IMR-90 (cell line): ENCODE results near the gene FCSK. TPM values are rescaled to one million over a fixed set of nuclear protein-coding genes. Genes with fewer than 3 reads are reported as not detected.
A peak's percentile ranks its signal among the peaks of the same experiment; 100 is the strongest.

Experiments
- ATAC-seq: fragments of 200-7000 bp; cut with Tn5 transposase; 2 replicates; pipeline ENCODE4 v1.9.1; 2020; ENCODE audit warnings: low read depth, mild to moderate bottlenecking, moderate library complexity
- BruUV-seq: library from RNA; stranded (reverse); fragments of 400-500 nt; replicated peaks from 2 replicates; lab custom pipeline; 2021; lab: Mats Ljungman, UMichigan
- CTCF ChIA-PET: fragments of 300-600 bp; formaldehyde crosslinking; extraction: SDS; loops from one replicate; lab custom pipeline; 2021; ENCODE audit warnings: antibody characterized with exemption; lab: Yijun Ruan, JAX
- POLR2A ChIA-PET: fragments of 300-600 bp; sonication (Branson Sonifier 250); formaldehyde crosslinking; loops from one replicate; lab custom pipeline; 2022; ENCODE audit warnings: antibody characterized with exemption; ENCODE audit not compliant: unreplicated experiment; lab: Charles Lee
- DNase-seq: peaks from one replicate; pipeline ENCODE4 v3.0.0; 2013
- H2AFZ ChIP-seq: replicated peaks from 2 replicates; pipeline ENCODE3; 2013; ENCODE audit warnings: low read length, mild to moderate bottlenecking; ENCODE audit not compliant: poor library complexity
- H2AK5ac ChIP-seq: 2 replicates; pipeline ENCODE4 v1.6.1; 2013; ENCODE audit warnings: low read depth, low read length, inconsistent platforms
- H2AK9ac ChIP-seq: replicated peaks from 2 replicates; pipeline ENCODE3; 2013; ENCODE audit warnings: mild to moderate bottlenecking, low read depth, low read length, moderate library complexity; ENCODE audit not compliant: poor library complexity
- H2BK120ac ChIP-seq: 2 replicates; pipeline ENCODE4 v1.6.1; 2013; ENCODE audit warnings: low read depth, low read length, inconsistent platforms
- H2BK15ac ChIP-seq: 3 replicates; pipeline ENCODE4 v1.6.1; 2013; ENCODE audit warnings: low read depth, low read length, inconsistent platforms
- H2BK20ac ChIP-seq: 2 replicates; pipeline ENCODE4 v1.6.1; 2013; ENCODE audit warnings: low read depth, mild to moderate bottlenecking, inconsistent platforms, low read length, moderate library complexity
- H2BK5ac ChIP-seq: 2 replicates; pipeline ENCODE4 v1.6.1; 2013; ENCODE audit warnings: mild to moderate bottlenecking, low read depth, low read length, inconsistent platforms; ENCODE audit not compliant: poor library complexity, severe bottlenecking
- H3K14ac ChIP-seq: replicated peaks from 2 replicates; pipeline ENCODE4 v1.6.1; 2013; ENCODE audit warnings: low read depth, low read length, inconsistent platforms
- H3K18ac ChIP-seq: 2 replicates; pipeline ENCODE4 v1.6.1; 2013; ENCODE audit warnings: low read depth, low read length, control low read depth
- H3K23ac ChIP-seq: 2 replicates; pipeline ENCODE4 v1.6.1; 2013; ENCODE audit warnings: low read depth, low read length, inconsistent platforms
- H3K27ac ChIP-seq: 2 replicates; pipeline ENCODE4 v1.5.1; 2013; ENCODE audit warnings: mild to moderate bottlenecking, control low read depth, low read length; ENCODE audit not compliant: insufficient read depth
- H3K27me3 ChIP-seq: 2 replicates; pipeline ENCODE4 v1.6.1; 2013; ENCODE audit warnings: low read length; ENCODE audit not compliant: control insufficient read depth, insufficient read depth
- H3K36me3 ChIP-seq: 2 replicates; pipeline ENCODE4 v1.6.1; 2013; ENCODE audit warnings: low read length, mixed read lengths; ENCODE audit not compliant: control insufficient read depth, insufficient read depth
- H3K4ac ChIP-seq: 2 replicates; pipeline ENCODE4 v1.6.1; 2013; ENCODE audit warnings: low read depth, low read length, inconsistent platforms
- H3K4me1 ChIP-seq: 2 replicates; pipeline ENCODE4 v1.6.1; 2013; ENCODE audit warnings: low read length, mixed read lengths; ENCODE audit not compliant: control insufficient read depth, insufficient read depth
- H3K4me2 ChIP-seq: 2 replicates; pipeline ENCODE4 v1.6.1; 2013; ENCODE audit warnings: low read depth, mild to moderate bottlenecking, control low read depth, low read length, moderate library complexity
- H3K4me3 ChIP-seq: 2 replicates; pipeline ENCODE4 v1.5.1; 2013; ENCODE audit warnings: low read depth, mild to moderate bottlenecking, control low read depth, low read length, moderate library complexity; ENCODE audit not compliant: insufficient read depth
- H3K56ac ChIP-seq: 2 replicates; pipeline ENCODE4 v1.6.1; 2013; ENCODE audit warnings: low read length, inconsistent platforms; ENCODE audit not compliant: insufficient read depth; ENCODE audit errors: extremely low read depth
- H3K79me1 ChIP-seq, 2 experiments: 2 replicates each; pipeline ENCODE4 v1.6.1; 2013; ENCODE audit warnings: low read length in 2 of 2, inconsistent platforms in 1 of 2, low read depth in 1 of 2
- H3K9ac ChIP-seq: 2 replicates; pipeline ENCODE4 v1.6.1; 2013; ENCODE audit warnings: low read depth, low read length, control low read depth
- H3K9me1 ChIP-seq: 2 replicates; pipeline ENCODE4 v1.6.1; 2013; ENCODE audit warnings: low read length, inconsistent platforms; ENCODE audit not compliant: insufficient read depth
- H3K9me3 ChIP-seq: 2 replicates; pipeline ENCODE4 v1.6.1; 2013; ENCODE audit warnings: low read length; ENCODE audit not compliant: control insufficient read depth, insufficient read depth
- H4K20me1 ChIP-seq: 2 replicates; pipeline ENCODE4 v1.6.1; 2013; ENCODE audit warnings: low read length, inconsistent platforms; ENCODE audit not compliant: insufficient read depth
- H4K5ac ChIP-seq: 2 replicates; pipeline ENCODE4 v1.6.1; 2013; ENCODE audit warnings: mild to moderate bottlenecking, low read depth, low read length, control low read depth
- H4K8ac ChIP-seq, 2 experiments: 2 replicates each; pipeline ENCODE4 v1.6.1; 2013; ENCODE audit warnings: low read depth in 2 of 2, low read length in 2 of 2, control low read depth in 1 of 2, inconsistent platforms in 1 of 2
- H4K91ac ChIP-seq: 2 replicates; pipeline ENCODE4 v1.6.1; 2013; ENCODE audit warnings: low read depth, low read length, inconsistent platforms; ENCODE audit not compliant: insufficient read depth
- BHLHE40 ChIP-seq: fragments of 150-350 bp; IDR thresholded peaks from 2 replicates; pipeline ENCODE4 v1.6.1; 2016; ENCODE audit warnings: mild to moderate bottlenecking, low read depth, low read length
- MAZ ChIP-seq: IDR thresholded peaks from 2 replicates; pipeline ENCODE4 v1.6.1; 2012; ENCODE audit warnings: low read depth, mild to moderate bottlenecking, low read length, improper control_type of control experiment, moderate library complexity, borderline replicate concordance
- MXI1 ChIP-seq: IDR thresholded peaks from 2 replicates; pipeline ENCODE4 v1.6.1; 2012; ENCODE audit warnings: low read depth, mild to moderate bottlenecking, low read length, moderate library complexity, borderline replicate concordance
- NFE2L2 ChIP-seq: fragments of 150-350 bp; IDR thresholded peaks from 2 replicates; pipeline ENCODE4 v1.6.1; 2016; ENCODE audit warnings: low read depth, mild to moderate bottlenecking, low read length
- POLR2A ChIP-seq: IDR thresholded peaks from 2 replicates; pipeline ENCODE4 v1.6.1; 2012; ENCODE audit warnings: mild to moderate bottlenecking, low read depth, low read length
- RCOR1 ChIP-seq: IDR thresholded peaks from 2 replicates; pipeline ENCODE4 v1.6.1; 2012; ENCODE audit warnings: mild to moderate bottlenecking, low read length, improper control_type of control experiment; ENCODE audit not compliant: insufficient replicate concordance
- SMC3 ChIP-seq: fragments of 150-350 bp; IDR thresholded peaks from 2 replicates; pipeline ENCODE4 v1.6.1; 2016; ENCODE audit warnings: low read depth, mild to moderate bottlenecking, antibody characterized with exemption, low read length, moderate library complexity
- WGBS, 2 experiments: methylation state at CpG; one replicate each; pipeline versions ENCODE4 v1.1.5 to v1.1.7; 2013; ENCODE audit warnings: missing lambda C conversion rate in 2 of 2; ENCODE audit not compliant: insufficient read length in 1 of 2; ENCODE audit errors: extremely low coverage in 2 of 2; 5-methylcytosine and 5-hydroxymethylcytosine counted together
- dilution Hi-C: fragments of 300-500 bp; cut with HindIII; formaldehyde crosslinking; loops from one replicate; pipeline ENCODE4 v1.14.3; 2018; ENCODE audit warnings: low sequenced_read_pairs; ENCODE audit not compliant: unreplicated experiment
- in situ Hi-C: fragments of 300-500 bp; cut with MboI; formaldehyde crosslinking; loops from 3 replicates; pipeline ENCODE4 v1.14.3; 2019; ENCODE audit warnings: low sequenced_read_pairs, inconsistent platforms, mixed read lengths
- intact Hi-C: fragments of 100-400 bp; cut with micrococcal nuclease; formaldehyde crosslinking; loops from 2 replicates; pipeline ENCODE4 v1.10.0; 2022
- polyA plus RNA-seq, 3 experiments: library from polyadenylated mRNA; depleted of rRNA; stranded (reverse); fragments of >200 nt; gene quantifications; 2 replicates each; pipeline ENCODE4 v1.2.3, GENCODE V29; 2012; ENCODE audit warnings: low replicate concordance in 1 of 3
- total RNA-seq: library from RNA; depleted of rRNA; stranded (reverse); fragments of >200 nt; gene quantifications from 2 replicates; pipeline ENCODE4 v1.2.3, GENCODE V29; 2012
- TF ChIP-seq, protein P1 (sequence below): conservative IDR thresholded peaks from 2 replicates; pipeline ENCODE4 v1.5.1; 2012; ENCODE audit warnings: mild to moderate bottlenecking, low read depth, low read length, improper control_type of control experiment
- TF ChIP-seq, protein P2 (sequence below): fragments of 150-350 bp; IDR thresholded peaks from 2 replicates; pipeline ENCODE4 v1.6.1; 2017; ENCODE audit warnings: mild to moderate bottlenecking, antibody characterized with exemption, low read length, low read depth

Gene FCSK
- total and polyA plus RNA-seq, 2 of the 4 experiments (the other 2 are of a cell fraction) = 6.1 to 7.2 TPM

DNA sequence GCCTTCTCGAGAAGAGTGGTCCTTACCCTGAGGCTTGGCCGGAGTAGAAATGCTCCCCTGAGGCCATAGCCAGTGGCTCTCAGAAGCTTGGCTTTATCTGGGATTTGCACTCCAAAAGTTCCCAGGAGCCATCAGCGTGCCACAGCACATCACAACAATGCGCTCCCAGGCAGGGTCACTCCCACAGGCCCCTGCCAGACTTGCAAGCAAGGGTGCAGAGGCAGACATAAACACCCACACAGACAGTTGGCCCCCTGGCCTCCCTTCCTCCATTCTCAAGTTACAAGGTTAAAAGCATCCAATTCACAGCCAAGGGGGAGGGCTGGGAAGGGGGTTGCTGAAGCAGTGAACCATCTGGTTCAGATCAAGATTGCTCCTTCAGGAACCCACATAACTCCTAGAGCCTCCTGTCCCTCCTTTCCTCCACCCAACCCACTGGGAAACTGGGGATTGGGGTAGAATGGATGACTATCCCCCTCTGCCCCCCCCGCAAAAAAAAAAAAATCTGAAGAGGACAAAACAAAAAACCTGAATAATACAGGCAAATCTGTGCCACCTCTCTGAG lies 17.3 kb upstream of the FCSK start:
- Histone ChIP-seq H3K9ac (peak overlapping the region; percentile 47; the same call in 1 of the 2 replicates), H2BK5ac (peak overlapping the region; percentile 68), H3K4ac (peak overlapping the region; percentile 88), H3K56ac (peak overlapping the region; percentile 73; the same call in 1 of the 2 replicates), H4K5ac (no peak overlapping the region), H3K4me3 (peak overlapping the region; percentile 55), H4K20me1 (peaks cover 54% of the 10 kb centered on the region), H3K27ac (peak overlapping the region; percentile 72), H3K27me3 (no peaks in the 10 kb centered on the region), H3K23ac (peak overlapping the region; percentile 98; the same call in 1 of the 2 replicates), H2AK9ac (peak overlapping the region; percentile 96), H3K4me1 (peaks cover 28% of the 10 kb centered on the region), H3K14ac (peak overlapping the region; percentile 94), H2BK15ac (no peak overlapping the region), H2AFZ (peak overlapping the region; percentile 97), H2AK5ac (peak overlapping the region; percentile 92; the same call in 1 of the 2 replicates), H3K9me1 (peaks cover 32% of the 10 kb centered on the region), H4K91ac (peak overlapping the region; percentile 78), H3K9me3 (no peaks in the 10 kb centered on the region), H3K18ac (no peak overlapping the region), H3K4me2 (peak overlapping the region; percentile 79), H2BK20ac (peak overlapping the region; percentile 29; the same call in 1 of the 2 replicates), H3K36me3 (peaks cover 4% of the 10 kb centered on the region; the same call in 1 of the 2 replicates), H4K8ac (peak overlapping the region in 1 of 2 experiments; percentile 72; a peak in 1 of 4 replicates), H2BK120ac (peak overlapping the region; percentile 56), H3K79me1 (peaks cover 15 to 63% of the 10 kb centered on the region in 2 experiments)
- POLR2A ChIA-PET = no interaction called here
- BruUV-seq = no TSS peak
- intact Hi-C loops = loop anchor here (1.0 kb wide), 1 partner anchor 9 kb away; no protein-coding TSS in a partner anchor
- ATAC-seq (peak; percentile 16), DNase-seq (peak; percentile 94)
- TF ChIP-seq, protein P1, sequence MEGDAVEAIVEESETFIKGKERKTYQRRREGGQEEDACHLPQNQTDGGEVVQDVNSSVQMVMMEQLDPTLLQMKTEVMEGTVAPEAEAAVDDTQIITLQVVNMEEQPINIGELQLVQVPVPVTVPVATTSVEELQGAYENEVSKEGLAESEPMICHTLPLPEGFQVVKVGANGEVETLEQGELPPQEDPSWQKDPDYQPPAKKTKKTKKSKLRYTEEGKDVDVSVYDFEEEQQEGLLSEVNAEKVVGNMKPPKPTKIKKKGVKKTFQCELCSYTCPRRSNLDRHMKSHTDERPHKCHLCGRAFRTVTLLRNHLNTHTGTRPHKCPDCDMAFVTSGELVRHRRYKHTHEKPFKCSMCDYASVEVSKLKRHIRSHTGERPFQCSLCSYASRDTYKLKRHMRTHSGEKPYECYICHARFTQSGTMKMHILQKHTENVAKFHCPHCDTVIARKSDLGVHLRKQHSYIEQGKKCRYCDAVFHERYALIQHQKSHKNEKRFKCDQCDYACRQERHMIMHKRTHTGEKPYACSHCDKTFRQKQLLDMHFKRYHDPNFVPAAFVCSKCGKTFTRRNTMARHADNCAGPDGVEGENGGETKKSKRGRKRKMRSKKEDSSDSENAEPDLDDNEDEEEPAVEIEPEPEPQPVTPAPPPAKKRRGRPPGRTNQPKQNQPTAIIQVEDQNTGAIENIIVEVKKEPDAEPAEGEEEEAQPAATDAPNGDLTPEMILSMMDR = no peak
- TF ChIP-seq MXI1 (0 out of 2 replicates have a peak, but pooled peaks have one; percentile 24), NFE2L2 (0 out of 2 replicates have a peak, but pooled peaks have one; percentile 4), MAZ (peak; percentile 86), SMC3 (no peak), BHLHE40 (no peak), POLR2A (peak; percentile 46; the same call in 1 of the 2 replicates), RCOR1 (peak; percentile 11)
- TF ChIP-seq, protein P2, sequence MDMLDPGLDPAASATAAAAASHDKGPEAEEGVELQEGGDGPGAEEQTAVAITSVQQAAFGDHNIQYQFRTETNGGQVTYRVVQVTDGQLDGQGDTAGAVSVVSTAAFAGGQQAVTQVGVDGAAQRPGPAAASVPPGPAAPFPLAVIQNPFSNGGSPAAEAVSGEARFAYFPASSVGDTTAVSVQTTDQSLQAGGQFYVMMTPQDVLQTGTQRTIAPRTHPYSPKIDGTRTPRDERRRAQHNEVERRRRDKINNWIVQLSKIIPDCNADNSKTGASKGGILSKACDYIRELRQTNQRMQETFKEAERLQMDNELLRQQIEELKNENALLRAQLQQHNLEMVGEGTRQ = no peak
- whole genome bisulfite sequencing, 2 experiments = 8% methylated on average over 2 of the region's 5 CpGs; no CpG with 5 or more reads in 1 of the 2 experiments
- CTCF ChIA-PET = no interaction called here
- dilution Hi-C loops = no loop called here
- in situ Hi-C loops = no loop called here
